ENCODE measurements around the gene XBP1. TPM values are rescaled to one million over a fixed set of nuclear protein-coding genes. Genes with fewer than 3 reads are reported as not detected.
A peak's percentile ranks its signal among the peaks of the same experiment; 100 is the strongest.
"Not testable (repeated sequence)": the region's sequence is repeated elsewhere in the genome, so short reads cannot be mapped to it uniquely, and the experiment has no call there.

XBP1 gene
- polyA plus RNA-seq (ENCODE audit: insufficient read length): 50.4 TPM

DNA sequence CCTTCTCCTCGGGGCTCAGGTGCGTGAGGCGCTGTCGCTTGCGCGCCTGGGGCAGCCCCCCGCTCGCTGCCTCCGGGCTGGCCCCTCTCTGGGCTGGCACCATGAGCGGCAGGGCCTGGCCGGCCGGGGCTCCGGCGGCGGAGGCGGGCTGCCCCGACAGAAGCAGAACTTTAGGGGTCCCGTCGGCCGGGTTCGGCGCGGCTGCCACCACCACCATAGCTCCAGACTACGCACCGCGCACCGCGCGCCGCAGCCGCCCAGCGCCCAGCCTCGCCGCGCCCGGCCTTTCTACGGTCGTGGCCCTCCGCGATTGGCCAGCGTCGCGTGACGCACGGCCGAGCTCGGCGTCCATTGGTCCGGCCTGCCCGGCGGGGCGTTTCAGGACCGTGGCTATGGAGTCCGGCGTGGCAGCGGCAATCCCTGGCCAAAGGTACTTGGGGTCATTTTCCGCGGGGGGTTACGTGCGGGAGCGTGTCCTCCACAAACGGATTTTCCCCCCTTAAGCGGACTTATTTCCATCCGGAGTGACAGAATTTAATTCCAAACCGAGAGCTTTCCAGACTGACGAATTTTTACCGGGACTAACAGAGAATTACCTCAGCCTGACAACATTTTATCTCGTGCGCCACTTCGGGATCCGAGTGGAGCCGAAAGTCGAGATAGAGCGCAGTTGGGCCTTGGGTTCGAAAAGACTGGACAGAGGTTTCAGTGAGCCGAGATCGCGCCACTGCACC, at the start of gene XBP1:
Gene XBP1 (minus strand): TSS at position 262 of the 734 bp plus-strand sequence.
- peak; percentile 99 for DNase-seq

DNA sequence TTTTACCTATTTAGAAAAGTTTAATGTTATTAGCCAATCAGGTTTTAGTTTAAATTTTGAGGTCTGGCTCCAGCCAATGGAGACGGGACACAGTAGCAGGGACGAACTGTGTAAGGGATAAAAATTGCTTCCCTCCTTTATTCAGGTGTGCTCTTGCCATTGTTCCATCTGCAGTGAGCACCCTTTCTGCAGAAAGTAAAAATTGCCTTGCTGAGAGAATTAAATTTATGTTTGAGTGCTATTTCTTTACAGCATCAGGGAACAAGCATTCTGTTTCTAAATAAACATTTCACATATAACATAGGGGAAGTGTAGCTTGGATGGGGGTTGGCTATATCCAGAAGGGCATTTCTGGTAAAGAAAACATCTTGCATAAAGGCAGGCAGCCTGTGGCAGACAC, 46.6 kb upstream of the XBP1 start:
- no peak for DNase-seq

GRCh38 chr22:28844277-28844676, 43.9 kb upstream of the XBP1 start:
- not testable (repeated sequence) for DNase-seq

DNA sequence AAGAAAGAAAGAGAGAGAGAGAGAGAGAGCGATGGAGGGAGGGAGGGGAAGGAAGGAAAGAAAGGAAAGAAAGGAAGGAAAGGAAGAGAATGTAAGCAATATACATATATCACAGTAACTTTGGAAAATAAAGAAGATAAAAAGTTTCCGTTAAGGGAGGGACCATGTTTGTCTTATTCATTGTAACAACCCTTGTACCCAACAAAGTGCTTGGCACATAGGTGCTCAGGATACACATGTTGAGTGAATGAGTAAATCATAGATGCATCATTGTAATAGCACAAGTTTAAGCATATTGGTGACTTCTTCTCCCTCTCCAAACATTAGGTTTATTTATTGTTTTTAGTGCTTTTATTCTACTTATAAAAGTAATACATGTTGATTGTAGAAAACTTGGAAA, 43.3 kb upstream of the XBP1 start:
- no peak for DNase-seq

GRCh38 chr22:28841111-28841510, 40.7 kb upstream of the XBP1 start:
- DNase-seq: no peak

- no peak for DNase-seq
Observed at GRCh38 chr22:28838971-28839370, 38.6 kb upstream of the XBP1 start.

DNA sequence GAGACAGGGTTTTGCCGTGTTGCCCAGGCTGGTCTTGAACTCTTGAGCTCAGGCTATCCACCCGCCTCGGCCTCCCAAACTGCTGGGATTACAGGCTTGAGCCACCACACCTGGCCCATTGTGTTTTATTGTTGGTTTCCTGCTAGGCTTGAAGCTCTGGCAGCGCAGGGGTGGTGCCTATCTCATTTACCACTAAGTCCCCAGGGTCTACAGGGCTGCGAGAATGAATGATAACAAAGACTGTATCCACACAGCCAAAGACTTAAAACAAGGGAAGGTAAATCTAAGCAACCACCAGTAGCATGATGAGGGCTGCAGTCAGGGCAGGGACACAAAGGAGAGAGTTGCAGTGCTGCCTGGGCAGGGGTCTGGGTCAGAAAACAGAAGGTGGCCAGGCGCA, 37.3 kb upstream of the XBP1 start:
- DNase-seq: no peak

DNA sequence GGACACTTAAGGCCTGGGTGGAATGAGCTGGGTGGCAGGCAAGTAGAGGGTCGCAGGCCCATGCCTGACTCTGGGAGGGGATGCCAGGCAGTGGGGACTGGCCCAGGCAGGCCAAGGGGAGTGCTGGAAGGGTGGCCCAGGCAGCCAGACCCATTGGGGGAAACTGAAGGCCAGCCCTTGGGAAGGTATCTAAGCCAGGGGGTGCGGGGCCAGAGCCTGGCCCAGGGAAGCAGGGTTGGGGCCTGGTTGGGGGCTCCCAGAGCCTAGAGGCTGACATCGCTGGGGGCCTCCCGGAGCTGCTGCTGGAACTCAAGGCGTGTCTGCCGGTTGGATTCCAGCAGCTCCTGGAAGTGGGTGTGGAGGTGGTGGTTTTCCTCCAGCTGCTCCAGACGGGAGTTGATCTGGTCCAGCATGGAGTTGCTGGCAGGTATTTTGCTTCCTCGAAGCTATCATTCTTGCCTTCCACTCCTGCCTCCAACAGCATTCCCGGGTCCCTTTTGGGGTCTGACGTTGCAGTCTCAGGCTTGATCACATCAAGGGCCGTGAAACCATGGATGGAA, 35.3 kb upstream of the XBP1 start:
- no peak for DNase-seq

DNA sequence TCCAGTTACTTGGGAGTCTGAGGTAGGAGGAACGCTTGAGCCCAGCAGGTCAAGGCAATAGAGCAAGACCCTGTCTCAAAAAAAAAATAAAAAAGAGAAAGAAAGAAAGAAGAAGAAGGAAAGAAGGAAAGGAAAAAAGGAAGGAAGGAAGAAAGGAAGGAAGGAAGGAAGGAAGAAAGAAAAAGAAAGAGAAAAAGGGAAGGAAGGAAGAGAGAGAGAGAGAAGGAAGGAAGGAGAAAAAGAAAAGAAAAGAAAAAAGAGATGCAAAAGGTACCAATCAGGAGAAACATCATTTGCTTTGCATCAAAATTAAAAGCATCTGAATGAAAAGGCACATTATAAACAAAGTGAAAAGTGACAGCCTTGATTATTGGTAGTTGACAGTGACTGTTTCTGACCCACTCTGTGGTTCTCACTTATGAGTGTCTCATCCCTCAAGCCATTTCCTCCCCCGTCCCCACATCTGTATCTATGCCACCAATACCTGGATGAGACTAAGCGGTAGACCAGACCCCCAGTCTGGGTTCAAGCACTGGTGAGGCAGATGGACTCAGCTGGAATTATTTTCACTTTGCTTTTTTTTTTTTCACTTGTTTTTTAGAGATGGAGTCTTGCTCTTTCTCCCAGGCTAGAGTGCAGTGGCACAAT, 33.0 kb upstream of the XBP1 start:
- DNase-seq: no peak

DNA sequence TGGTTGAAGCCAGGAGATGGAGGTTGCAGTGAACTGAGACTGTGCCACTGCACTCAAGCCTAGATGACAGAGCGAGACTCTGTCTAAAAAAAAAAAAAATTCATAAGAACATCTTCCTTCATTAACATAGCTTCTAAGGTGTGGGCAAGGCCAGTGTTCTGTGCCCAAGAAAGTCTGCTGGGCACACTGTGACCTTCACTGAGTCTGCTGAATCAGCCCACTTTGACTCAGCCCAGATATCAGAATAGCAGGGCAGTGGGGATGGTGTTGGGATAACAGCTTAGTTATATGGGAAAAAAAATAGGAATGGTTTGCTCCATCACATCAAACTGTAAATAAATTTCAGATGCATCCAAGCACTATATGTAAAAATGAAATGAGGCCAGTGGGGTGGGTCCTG, 32.4 kb upstream of the XBP1 start:
- no peak for DNase-seq

DNA sequence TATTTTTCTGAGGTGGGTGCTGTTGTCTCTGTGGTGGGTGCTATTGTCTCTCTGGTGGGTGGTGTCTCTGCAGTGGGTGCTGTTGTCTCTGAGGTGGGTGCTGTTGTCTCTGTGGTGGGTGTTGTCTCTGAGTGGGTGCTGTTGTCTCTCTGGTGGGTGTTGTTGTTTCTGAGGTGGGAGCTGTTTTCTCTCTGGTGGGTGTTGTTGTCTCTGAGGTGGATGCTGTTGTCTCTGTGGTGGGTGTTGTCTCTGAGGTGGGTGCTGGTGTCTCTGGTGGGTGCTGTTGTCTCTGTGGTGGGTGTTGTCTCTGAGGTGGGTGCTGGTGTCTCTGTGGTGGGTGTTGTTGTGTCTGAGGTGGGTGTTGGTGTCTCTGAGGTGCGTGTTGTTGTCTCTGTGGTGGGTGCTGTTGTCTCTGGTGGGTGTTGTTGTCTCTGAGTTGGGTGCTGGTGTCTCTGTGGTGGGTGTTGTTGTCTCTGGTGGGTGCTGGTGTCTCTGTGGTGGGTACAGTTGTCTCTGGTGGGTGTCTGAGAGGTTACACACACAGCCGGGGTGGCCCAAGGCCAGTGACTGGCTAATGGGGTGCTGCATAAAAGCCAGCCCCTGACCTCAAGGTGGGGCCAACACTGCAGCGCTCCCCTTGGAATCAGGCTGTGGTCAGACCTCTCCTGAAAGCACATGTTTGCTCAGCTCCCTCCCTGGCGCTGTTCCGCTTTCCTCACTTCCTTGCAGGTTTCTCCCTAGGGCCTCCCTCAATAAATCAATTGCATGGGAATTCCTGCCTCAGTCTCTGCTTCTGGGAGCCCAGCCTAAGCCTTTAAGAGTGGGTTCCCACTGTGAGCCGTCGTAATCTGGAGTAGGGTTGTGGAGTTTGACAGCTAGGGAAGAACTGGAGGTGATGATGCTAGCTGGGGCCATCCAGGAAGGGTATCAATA, 31.0 kb upstream of the XBP1 start:
- no peak for DNase-seq

DNA sequence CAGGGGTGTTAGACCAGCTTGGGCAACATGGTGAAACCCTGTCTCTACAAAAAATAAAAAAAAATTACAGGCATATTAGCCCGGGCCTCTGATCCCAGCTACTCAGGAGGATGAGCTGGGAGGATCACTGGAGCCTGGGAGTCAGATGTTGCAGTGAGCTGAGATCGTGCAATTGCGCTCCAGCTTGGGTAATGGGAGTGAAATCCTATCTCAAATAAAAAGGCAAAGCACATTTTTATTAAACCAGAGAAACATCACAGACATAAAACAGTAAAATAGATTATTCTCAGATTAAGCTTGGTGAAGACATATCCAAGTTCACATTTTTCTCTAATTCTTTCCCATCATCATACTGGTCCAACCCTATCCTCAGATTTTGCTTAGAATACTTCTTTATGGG, 30.1 kb upstream of the XBP1 start:
- DNase-seq: no peak

- DNase-seq: peak; percentile 76
Observed at GRCh38 chr22:28829358-28830181, 29.2 kb upstream of the XBP1 start.

DNA sequence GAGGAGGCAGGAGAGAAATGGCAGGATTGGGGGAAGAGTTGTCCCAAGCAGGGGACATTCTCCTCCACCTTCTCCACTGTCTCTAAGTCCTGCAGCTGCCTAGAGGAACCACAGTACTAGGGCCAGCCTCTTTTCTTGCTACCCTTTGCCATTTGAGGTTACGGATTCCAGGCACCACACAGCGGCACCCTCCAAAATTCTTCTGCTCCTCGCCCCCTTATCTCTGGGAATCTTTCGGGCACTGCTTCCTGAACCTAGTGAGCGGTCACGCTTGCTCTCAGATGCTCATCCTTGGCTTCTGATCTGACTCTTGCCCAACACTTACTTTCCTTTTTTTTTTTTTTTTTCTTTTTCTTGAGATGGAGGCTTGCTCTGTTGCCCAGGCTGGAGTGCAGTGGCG, 26.6 kb upstream of the XBP1 start:
- no peak for DNase-seq

- not testable (repeated sequence) for DNase-seq
Observed at GRCh38 chr22:28826430-28826829, 26.1 kb upstream of the XBP1 start.

DNA sequence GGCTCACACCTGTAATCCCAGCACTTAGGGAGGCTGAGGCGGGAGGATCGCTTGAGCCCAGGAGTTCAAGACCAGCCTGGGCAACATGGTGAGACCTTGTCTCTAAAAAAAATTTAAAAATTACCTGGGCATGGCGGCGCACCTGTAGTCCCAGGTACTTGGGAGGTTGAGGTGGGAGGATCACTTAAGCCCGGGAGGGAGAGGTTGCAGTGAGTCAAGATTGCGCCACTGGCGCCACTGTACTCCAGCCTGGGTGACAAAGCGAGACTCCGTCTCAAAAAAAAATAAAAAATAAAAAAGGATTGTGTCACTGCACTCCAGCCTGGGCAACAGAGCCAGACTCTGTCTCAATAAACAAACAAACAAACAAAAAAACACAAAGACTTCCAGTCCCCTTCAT, 24.1 kb upstream of the XBP1 start:
- DNase-seq: not testable (repeated sequence)

- DNase-seq: no peak
Observed at GRCh38 chr22:28822930-28823551, 22.7 kb upstream of the XBP1 start.

GRCh38 chr22:28821452-28821851, 21.1 kb upstream of the XBP1 start:
- no peak for DNase-seq

DNA sequence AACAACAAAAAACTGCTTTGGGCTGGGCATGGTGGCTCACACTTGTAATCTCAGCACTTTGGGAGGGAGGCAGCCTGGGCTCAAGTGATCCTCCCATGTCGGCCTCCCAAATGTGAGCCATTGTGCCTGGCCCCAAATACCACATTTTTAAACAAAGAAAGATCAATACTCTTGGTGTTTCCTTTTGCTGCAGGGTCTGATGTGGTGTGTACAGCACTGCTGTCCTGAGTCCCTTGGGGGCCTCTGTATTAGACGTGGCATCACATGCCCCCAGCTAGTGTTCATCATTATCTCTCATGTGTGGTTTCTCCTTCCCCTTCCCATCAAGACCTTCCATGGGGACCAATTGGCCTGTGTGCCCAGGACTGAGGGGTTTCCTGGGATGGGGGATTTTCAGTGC, 20.5 kb upstream of the XBP1 start:
- no peak for DNase-seq

DNA sequence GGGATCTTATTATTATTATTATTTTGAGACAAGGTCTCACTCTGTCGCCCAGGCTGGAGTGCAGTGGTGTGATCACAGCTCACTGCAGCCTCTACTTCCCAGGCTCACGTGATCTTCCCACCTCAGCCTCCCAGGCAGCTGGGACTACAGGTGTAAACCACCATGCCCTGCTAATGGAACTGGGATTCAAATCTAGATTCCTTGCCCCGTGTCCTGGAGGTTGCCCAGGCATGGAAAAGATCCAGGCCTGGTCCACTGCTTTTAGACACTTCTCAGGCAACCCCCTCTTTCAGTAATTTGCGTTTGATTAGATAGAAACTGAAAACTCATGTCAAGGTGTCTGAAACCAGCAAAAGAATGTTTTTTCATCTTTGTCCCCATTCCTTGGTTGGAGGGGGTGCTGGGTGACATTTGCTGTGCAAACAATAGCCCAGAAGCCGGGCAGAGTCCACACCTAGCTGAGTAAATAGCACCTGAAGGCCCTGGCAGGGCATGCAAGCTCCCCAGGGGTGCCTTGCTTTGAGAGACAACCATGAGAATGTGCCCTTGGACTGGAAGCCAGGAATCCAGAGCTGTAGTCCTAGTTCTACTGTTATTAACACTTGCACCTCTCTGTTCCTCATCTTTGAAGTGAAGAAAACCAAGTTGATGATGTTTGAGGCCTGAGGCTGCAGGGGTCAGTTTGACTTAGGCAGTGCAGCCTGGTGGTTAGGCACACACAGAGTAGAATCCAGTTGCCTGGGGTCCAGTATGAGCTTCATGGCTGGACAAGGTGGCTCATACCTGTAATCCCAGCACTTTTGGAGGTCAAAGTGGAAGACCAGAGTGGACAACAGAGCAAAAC, 19.1 kb upstream of the XBP1 start:
- no peak for DNase-seq

Data from hindlimb muscle (tissue), 1 donor.